Neural crest cell (in vitro differentiated cells): Measurements from ENCODE around the gene FRAS1. TPM values are rescaled to one million over a fixed set of nuclear protein-coding genes. Genes with fewer than 3 reads are reported as not detected.
A peak's percentile ranks its signal among the peaks of the same experiment; 100 is the strongest.

Experiments used
- DNase-seq: peaks from one replicate; pipeline ENCODE4 v3.0.0; 2021; ENCODE audit warnings: low read depth, mixed read lengths, low spot score
- H3K27ac Mint-ChIP-seq: one replicate; pipeline ENCODE4 v1.8.0; 2021; ENCODE audit warnings: mild to moderate bottlenecking, mixed read lengths; ENCODE audit not compliant: unreplicated experiment
- H3K27me3 Mint-ChIP-seq: 2 replicates; pipeline ENCODE4 v1.8.0; 2021; ENCODE audit warnings: low read depth, mild to moderate bottlenecking, mixed read lengths
- H3K36me3 Mint-ChIP-seq: 2 replicates; pipeline ENCODE4 v1.8.0; 2021; ENCODE audit warnings: low read depth, mild to moderate bottlenecking, mixed read lengths
- H3K4me1 Mint-ChIP-seq: 2 replicates; pipeline ENCODE4 v1.8.0; 2021; ENCODE audit warnings: mixed read lengths
- H3K4me3 Mint-ChIP-seq: one replicate; pipeline ENCODE4 v1.8.0; 2021; ENCODE audit warnings: mild to moderate bottlenecking, mixed read lengths
- H3K9me3 Mint-ChIP-seq: 2 replicates; pipeline ENCODE4 v1.8.0; 2021; ENCODE audit warnings: mixed read lengths
- CTCF ChIP-seq: fragments of 200-600 bp; sonication (generic); conservative IDR thresholded peaks from 2 replicates; pipeline ENCODE4 v1.5.0; 2021; ENCODE audit warnings: antibody characterized with exemption, mild to moderate bottlenecking
- total RNA-seq: library from RNA; stranded (reverse); gene quantifications from 2 replicates; pipeline ENCODE4 v1.2.1, GENCODE V29; 2021

FRAS1 gene
- total RNA-seq, 1 donor from 2014 or later = 8.4 TPM

- DNase-seq = no peak
- H3K36me3 Mint-ChIP-seq = peaks cover 4% of the 10 kb centered on the region
- no peak overlapping the region for H3K4me3 Mint-ChIP-seq
- peak overlapping the region; percentile 8 for H3K27ac Mint-ChIP-seq
- TF ChIP-seq CTCF = no peak
- H3K27me3 Mint-ChIP-seq = no peaks in the 10 kb centered on the region
- no peaks in the 10 kb centered on the region for H3K9me3 Mint-ChIP-seq
- H3K4me1 Mint-ChIP-seq = peaks cover 14% of the 10 kb centered on the region
Observed at GRCh38 chr4:78310007-78310739, 253.1 kb downstream of the FRAS1 start.

- Mint-ChIP-seq H3K27ac (no peak overlapping the region), H3K4me1 (peaks cover 14% of the 10 kb centered on the region), H3K36me3 (peaks cover 4% of the 10 kb centered on the region), H3K9me3 (no peaks in the 10 kb centered on the region), H3K27me3 (no peaks in the 10 kb centered on the region), H3K4me3 (no peak overlapping the region)
- TF ChIP-seq CTCF = no peak
- no peak for DNase-seq
Observed at GRCh38 chr4:78310740-78311115, 253.6 kb downstream of the FRAS1 start.

- Mint-ChIP-seq H3K27me3 (no peaks in the 10 kb centered on the region), H3K9me3 (no peaks in the 10 kb centered on the region), H3K4me1 (peaks cover 14% of the 10 kb centered on the region), H3K36me3 (peaks cover 4% of the 10 kb centered on the region), H3K27ac (no peak overlapping the region), H3K4me3 (no peak overlapping the region)
- no peak for TF ChIP-seq CTCF
- no peak for DNase-seq
Observed at GRCh38 chr4:78311306-78311705, 254.2 kb downstream of the FRAS1 start.

GRCh38 chr4:78312989-78313753, 256.0 kb downstream of the FRAS1 start:
- Mint-ChIP-seq H3K4me3 (no peak overlapping the region), H3K27ac (no peak overlapping the region), H3K9me3 (no peaks in the 10 kb centered on the region), H3K4me1 (peaks cover 11% of the 10 kb centered on the region), H3K36me3 (peaks cover 1% of the 10 kb centered on the region), H3K27me3 (no peaks in the 10 kb centered on the region)
- no peak for TF ChIP-seq CTCF
- DNase-seq = no peak

- Mint-ChIP-seq H3K36me3 (no peaks in the 10 kb centered on the region), H3K27me3 (no peaks in the 10 kb centered on the region), H3K4me3 (no peak overlapping the region), H3K27ac (no peak overlapping the region), H3K9me3 (no peaks in the 10 kb centered on the region), H3K4me1 (peaks cover 10% of the 10 kb centered on the region)
- no peak for DNase-seq
- no peak for TF ChIP-seq CTCF
Observed at GRCh38 chr4:78313754-78314120, 256.6 kb downstream of the FRAS1 start.
